Measurements from ENCODE around the gene CAT.

CAT gene

DNA sequence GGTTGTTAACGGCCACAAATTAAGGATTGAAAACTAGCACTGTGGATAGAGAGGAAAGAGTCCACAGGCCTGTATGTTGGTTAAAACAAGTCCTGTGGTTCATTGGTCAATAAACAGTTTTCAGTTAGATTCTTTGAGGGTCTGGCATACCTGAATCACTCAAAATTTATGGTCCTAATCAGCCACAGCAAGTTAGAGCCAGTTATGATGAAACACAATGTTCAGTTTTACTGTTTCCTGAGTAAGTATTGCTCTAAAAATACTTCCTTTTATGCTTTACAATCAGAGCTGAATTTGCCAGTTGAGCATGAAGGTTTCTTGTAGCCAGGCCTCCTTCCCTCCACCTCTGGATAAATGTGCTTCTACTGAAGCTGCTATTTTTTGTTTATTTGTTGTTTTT, 12.9 kb upstream of the CAT start:
- DNase-seq, result no peak

DNA sequence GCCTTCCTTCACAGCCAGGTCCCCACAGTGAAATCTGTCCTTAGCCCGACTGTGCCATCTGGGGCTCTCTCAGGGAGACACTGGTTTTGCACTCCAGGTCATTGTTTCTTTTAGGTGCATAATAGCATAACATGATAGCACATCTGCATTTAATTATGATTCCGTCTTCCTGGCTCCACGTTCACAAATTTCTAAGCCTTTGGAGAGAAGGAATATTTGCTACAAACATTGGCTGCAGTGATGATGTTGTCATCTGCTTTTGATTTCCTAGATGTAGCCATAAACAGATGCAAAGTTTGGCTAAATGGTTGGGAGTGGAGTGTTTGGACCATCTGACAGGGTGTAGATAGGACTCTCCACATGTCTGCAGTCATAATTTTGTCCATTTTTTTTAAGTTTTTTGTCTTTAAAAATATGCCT, 12.0 kb upstream of the CAT start:
- DNase-seq, result no peak

DNA sequence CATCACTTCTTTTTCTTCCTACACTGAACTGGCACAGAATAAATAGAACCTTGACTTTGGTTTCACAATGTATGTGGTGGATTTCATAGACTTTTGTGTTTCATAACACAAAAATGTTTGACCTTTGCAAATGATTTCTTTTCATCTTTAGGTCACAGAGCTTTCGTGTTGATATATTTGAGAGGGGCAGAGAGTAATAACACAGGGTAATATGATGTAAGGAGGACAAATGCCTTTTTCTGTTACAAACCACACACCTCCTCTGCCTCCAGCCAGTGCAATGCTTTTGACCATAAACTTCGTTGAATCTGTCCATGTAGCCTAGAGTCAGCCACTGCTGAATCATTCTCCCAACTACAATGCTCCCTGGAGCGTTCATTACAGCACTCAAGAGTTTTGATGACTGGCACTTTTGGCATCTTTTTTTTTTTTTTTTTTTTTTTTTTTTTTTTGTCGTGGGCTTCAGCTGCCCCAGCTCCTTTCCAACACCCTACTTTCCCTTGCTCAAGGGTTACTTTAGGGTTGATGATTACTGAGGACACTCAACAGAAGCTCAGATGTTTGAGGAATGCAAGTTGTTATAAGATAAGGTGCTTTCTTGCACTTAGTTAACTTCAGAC, 11.4 kb upstream of the CAT start:
- no peak for DNase-seq

DNA sequence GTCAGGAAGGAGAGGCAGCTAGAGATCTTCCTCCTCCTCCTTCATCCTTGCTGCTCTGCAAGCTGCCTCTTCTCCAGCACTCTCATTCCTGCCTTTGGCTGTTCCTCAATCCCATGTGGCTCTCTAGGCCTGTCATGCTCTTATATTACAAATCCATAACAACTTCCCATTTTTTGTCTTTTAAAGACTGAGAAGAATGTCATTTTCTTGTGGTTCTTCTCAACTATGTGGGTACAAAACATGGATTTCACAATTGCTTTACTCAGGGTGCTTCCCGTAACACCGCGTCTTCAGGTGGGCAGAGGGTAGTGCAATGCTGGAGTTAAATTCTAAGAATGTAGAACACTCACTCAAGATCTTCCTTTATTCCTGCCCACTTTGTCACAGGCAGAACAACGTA, 6.8 kb upstream of the CAT start:
- DNase-seq, result no peak

DNA sequence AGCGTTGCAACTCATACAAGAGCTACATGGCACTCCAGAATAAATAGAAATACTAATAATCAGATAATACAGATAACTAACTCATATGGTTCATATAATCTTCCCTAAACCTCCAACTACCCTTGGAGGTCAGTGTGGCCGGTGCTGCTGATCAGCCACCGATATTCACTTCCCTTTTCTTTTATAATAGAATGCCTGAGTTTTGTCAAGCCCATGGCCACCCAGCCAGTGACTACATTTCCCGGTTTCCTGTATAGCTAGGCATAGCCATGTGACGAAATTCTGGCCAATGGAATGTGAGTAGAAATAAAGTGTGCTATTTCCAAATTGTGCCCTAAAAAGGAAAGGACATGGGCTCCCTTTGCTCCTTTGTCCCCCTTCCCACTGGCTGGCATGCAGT, 5.9 kb upstream of the CAT start:
- DNase-seq, result no peak

DNA sequence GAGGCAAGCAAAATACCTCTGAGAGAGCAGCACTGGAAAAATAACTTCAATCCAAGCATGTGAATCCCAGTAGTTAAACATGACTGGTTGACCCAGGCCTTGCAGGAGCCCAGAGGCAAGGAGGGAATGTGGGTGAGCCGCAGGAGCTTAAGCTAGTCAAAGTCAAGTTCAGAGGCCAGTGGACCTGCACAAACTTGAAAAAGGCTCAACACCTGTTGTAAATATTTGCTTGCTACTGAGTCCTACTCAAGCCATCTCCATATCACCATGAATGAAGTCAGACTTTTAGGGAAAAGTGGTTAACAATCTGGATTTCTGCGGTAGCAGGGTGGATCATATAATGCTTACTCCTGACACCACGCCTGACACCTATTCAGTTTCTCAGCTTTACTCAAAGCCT, 4.8 kb upstream of the CAT start:
- DNase-seq, result no peak

DNA sequence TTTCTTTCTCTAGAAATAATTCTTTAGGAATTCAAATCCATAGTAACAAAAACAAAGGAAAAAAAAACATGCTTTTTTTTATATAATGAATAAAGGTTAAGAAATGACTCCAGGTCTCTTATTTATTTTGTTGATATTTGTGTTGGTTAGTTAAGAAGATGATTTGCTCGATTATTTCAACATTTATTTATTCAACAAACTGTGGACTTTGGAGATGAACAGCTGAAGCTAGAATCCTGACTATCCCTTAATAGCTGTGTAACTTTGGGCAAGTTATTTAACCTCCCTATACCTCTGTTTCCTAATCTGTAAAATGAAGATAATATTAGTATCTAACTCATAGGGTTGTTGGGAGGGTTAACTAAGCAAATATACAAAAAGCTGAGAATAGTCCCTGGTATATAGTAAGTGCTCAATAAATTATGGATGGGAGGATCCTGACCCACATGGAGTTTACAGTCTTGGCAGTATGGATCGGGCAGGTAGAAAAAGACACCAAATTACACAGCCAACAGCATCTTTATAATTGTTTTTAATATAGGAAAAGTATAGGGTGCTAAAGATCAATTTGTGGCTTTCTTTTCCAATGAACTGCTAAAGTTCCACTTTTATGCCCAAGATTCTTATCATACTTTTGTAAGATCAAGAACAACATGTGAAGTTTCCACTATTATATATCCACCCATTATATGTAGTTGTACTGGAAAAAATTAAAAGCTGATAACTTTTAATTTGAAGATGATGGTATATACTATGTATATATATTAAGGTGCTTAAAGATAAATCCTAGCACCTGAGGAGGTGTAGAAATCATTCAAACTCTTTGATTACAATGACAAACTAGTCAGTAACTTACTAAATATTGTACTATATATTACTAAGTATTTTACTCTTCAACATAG, 1.3 kb upstream of the CAT start:
- no peak for DNase-seq

DNA sequence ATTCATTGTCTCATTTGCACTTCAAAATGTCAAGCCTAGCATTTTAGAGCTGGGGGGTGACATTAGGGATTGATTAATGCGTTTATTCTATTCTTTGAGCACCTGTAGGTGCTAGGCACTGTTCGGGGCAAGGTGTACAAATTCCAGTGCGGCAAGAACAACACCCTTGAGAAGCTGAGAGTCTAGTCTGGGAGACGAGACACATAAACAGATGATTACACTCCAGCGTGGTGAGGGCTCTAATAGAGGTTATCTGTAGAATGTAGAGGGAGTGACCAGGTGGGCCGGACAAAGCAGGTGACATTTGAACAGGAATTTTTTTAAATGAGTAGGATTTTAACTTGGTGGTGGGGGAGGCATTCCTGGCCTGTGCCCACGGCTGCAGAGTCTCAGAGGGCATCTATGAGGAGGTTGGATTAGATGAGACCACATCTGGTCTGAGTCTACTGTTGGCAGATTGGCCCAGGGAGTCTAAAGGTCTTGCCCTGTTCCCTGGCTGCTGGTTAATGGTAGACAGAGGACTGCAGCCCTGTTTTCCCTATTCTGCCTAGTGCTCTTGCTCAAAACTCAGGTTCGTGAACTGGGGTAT, 970 bp downstream of the CAT start:
- DNase-seq, result peak; percentile 15

DNA sequence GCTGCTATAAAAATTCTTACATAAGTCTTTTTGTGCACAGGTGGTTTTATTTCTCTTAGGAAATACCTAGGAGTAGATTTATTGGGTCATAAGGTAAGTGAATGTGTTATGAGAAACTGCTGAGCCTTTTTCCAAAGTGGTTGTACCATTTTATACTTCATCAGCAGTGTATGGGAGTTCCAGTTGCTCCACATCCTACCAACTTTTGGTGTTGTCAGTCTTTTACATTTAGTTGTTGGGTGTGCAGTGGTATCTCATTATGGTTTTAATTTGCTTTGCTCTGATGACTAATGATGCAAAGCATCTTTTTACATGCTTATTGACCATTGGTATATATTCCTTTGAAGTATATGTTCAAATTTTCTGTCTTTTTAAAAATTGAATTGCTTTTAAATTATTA, 3.1 kb downstream of the CAT start:
- no peak for DNase-seq

DNA sequence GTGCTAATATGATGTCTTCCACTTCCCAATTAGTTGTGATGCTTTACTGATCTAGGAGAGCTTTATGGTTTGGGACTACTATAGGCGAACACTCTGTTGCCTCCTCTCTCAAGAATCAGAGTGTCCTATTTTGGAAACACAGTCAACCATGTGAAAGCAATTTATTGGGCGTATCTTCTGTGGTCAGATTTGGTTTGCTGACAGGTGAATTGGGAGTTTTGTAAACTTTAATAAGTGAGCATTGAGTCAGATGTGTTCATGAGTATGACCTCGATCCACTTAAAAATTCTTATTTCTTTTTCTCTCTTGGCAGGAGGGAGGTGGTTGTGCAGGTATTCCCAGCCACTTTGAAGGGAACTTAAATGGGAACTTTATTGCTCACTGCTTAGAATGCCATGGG, 4.4 kb downstream of the CAT start:
- DNase-seq, result no peak

DNA sequence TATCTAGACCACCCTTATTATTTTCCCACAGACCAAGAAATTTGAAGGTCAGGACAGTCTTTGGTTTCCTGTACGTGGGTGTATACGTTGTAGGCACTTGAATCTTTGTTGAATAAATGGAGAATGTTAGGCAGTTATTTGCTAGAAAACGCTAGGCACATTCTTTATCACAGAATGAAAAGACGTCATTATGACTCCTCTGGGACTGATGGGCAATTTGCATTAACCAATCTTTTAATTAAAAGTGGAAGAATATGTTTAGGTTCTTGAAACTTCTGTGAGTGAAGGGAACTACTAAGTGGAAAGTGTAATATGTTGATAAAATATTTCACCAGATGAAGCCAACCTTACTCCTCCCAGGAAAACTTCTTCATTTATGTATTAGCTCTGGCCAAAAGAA, 5.7 kb downstream of the CAT start:
- DNase-seq, result no peak

DNA sequence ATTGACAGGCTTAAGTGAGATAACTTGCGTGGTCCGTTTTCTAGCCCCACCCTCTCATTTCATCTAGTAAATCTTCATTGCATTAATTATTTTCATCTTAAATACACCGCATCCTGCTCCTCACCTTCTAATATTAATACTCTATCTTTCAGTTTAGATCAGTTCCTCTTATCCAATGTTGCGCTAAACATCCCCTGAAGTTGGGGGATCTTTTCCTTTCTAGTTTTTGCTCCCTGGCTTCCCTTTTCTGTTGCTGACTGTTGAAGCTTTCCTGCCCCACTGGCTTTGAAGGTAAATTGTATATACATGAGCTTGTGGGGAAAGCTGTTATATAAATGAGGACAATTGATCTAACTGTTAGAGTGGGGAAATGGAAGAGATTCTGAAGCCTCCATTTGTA, 7.2 kb downstream of the CAT start:
- DNase-seq, result no peak

DNA sequence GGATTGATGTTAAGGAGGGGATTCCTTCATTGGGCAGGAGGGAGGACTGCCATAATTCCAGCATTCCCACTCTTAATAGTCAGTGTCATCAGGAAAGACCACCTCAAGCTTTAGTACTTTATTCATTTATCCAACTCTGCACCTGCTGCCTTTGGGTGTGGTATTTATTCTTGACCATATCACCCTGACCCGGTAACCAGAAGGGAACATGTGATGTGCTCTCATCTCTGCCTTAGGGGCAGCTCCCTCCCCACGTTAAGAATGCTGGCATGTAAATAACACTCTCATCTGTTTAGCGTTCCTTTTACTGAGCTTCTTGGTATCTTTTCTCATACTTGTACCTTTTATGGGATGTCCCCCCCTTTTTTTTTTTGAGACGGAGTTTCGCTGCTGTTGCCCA, 7.7 kb downstream of the CAT start:
- DNase-seq, result no peak

DNA sequence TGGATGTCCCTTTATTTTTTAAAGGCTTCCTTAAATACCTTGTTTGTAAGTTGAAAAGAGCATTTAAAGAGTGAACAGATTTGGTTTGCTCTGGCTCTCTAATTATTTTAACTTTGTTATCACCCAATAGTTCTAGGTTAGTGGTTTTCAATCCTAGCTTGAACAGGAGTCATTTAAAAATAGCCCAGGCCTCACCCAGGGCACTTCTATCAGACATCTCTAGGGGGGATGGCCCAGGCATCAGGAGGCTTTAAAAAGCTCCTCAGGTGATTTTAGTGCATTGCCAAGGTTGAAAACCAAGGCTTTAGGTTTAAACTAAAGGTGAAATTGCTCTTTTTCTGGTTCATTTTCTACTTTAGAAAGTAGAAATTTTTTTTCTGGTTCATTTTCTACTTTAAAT, 8.3 kb downstream of the CAT start:
- no peak for DNase-seq

DNA sequence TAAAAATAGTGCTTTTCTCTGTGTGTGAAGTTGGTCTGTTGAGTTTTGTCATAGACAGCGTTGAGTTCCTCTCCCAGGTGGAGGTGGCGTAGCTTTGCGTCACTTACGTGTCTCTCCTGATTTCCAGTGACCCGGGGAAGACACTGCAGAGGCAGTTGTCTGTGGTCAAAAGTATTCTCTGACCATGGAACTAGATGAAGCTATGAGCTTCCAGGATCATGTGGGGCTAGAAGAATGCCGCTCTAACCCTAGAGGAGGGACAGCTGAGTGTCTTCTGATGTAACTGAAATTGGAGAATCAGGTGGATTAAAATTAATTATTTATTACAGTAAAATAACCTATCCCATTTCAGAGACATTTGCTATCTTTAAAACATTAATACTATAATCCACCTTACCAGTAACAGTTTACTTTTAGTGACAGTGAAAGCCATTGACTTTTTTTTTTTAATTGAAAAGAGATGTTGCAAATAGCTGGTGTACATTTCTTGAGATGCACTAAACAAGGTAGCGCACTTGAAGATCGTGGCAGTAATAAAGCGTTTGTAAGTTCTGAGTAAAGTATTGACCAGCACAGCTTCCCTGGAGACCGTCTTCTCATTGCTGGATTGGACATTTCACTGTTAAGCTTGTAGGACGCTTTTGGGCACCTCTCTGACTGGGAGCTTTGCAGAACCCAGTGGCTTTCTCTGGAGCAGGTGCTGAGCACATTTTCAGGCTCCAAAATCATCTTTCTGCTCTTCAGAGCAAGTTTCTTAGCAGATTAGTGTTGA, 9.7 kb downstream of the CAT start:
- no peak for DNase-seq

DNA sequence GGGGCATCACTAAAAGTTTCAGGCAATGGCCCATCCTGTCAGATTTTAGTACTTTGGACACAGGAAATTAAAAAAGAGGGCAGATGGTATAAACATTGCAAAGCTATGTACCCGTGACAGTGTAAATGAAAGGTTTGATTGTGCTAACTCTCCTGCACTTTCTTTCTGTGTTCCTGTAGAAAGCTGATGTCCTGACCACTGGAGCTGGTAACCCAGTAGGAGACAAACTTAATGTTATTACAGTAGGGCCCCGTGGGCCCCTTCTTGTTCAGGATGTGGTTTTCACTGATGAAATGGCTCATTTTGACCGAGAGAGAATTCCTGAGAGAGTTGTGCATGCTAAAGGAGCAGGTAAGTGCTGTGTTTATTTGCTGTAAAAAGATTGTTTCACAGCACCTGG, 10.3 kb downstream of the CAT start:
- DNase-seq, result no peak

DNA sequence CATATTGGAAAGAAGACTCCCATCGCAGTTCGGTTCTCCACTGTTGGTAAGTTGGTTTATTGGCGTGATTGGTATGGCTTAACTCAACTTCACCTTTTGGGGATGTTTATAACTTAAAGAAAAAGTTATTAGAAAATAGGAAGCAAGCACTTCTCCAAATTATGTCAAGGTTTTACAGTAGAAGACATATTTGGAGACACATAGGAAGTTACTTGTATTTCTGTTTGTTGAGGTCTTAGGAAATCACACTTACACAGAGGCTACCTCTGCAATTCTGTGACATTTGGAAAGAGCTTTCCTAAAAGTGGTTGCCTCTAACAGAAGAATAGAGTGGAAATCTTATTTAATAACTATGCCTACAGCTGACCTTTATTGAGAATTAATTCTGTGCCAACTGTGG, 12.3 kb downstream of the CAT start:
- no peak for DNase-seq

DNA sequence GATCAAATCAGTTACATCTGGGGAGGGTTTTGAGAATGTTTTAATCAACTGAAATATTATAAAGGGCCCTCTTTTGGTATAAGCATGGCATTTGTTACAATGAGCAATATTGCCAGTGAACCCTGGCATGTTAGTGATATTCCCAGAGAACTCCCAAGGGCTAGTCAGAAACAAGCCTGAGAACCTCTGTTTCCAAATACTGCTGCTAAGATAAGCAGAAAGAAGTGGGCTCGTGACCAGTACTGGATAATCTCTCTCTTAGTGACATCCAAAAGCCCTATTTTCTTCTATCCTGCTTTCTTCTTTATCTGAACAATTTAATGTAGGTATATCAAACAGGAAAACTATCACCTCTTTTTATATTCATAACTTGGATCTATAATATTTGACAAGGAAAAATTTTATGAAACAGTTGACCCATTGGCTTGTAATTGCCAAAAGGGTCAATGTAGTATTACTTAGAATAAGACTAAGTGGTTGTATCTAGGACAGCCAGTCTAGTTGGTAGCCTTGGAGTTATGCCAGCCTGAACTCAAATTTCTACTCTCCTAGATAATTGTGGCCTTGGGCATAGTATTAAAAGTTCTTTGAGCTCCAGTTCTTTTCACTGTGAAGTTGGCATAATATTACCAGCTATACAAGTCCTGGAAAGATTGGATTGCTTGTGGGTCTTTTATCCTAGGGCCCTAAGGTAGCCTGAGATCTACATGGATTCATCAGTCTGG, 15.7 kb downstream of the CAT start:
- DNase-seq, result peak; percentile 62

DNA sequence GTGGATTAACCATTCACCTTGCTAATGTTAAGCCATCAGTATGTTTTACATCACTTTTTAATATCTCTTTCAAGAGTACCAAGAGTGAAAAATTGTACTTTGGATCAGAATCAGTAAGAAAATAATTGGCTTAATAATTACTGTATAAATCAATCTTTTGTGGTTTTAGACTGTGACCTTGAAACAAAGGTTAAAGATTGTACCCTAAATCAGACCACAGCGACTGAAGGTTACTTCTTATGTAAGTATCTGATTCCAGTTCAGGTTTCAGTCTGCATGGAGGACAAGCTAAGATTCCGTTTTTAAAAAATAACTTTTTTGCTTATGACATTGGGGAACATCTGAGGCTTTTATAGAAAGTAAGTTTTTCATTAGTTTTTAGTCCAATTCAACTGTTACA, 18.9 kb downstream of the CAT start:
- no peak for DNase-seq

DNA sequence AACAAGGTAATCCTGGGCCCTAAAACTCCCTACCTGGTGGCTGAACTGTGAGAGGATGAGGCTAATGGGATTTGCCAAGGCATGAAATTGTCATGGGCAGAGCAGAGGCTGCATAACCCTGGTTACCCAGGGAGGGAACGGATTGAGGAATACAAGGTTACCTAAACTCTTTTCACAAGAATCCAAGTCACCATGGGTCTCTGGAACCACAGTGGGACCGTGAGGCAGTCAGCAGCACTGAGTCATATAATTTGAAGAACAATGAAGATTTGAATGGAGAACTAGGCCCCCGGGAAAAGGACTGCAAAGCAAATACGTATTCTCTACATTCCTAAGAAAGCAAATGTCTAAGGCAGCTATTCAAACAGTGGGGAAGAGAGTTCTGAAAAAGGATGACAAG, 19.8 kb downstream of the CAT start:
- DNase-seq, result no peak

DNA sequence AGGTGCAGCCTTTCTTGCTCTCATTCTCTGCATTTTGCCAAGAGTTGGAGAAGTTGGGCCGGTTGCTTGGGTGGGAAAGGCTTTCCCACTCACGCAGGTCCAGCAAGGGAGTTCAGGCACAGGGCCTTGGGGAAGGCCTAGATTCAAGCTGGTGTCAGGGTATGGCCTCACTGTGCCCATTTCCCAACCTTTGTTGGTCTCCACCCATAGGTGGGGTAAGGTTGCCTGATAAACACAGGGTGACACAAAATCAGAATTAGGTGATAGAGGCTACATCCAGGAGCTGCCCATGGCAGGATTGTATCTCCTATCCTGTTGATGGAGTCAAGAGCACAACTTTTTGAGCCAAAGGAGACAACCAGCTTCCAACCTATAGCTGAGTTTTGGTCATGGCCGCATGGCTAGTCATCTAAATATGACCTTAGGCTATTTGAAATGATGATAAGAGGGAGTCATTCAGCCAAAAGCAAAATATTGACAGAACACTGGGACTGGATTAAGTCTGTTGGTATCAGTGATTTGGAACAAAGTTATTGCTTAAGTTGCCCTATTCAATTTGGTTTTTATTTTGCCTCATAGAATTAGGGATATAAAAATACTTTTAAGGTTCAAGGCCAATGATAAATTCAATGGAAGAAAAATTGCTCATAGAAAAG, 20.9 kb downstream of the CAT start:
- DNase-seq, result no peak

DNA sequence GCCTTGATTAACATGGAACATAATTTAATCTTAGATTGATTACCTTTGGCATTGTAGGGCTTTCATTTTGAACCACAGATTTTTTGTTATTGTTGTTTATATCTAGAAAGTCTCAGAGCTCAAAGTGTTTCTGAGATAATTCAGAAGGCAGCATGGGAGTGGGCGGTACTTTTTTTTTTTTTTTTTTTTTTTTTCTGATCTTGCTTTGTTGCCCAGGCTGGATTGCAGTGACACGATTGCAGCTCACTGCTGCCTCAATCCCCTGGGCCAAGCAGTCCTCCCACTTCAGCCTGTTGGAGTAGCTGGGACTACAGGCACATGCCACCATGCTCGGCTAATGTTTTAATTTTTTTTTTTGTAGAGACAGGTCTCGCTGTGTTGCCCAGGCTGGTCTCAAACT, 21.5 kb downstream of the CAT start:
- DNase-seq, result no peak
